Non-pigmented ciliary epithelial cell (primary cell): ENCODE measurements around the gene TPD52L1.

ENCODE experiments used
- DNase-seq: peaks from one replicate; pipeline ENCODE4 v3.0.0-alpha.2; 2010; ENCODE audit warnings: low read depth

TPD52L1 gene

DNA sequence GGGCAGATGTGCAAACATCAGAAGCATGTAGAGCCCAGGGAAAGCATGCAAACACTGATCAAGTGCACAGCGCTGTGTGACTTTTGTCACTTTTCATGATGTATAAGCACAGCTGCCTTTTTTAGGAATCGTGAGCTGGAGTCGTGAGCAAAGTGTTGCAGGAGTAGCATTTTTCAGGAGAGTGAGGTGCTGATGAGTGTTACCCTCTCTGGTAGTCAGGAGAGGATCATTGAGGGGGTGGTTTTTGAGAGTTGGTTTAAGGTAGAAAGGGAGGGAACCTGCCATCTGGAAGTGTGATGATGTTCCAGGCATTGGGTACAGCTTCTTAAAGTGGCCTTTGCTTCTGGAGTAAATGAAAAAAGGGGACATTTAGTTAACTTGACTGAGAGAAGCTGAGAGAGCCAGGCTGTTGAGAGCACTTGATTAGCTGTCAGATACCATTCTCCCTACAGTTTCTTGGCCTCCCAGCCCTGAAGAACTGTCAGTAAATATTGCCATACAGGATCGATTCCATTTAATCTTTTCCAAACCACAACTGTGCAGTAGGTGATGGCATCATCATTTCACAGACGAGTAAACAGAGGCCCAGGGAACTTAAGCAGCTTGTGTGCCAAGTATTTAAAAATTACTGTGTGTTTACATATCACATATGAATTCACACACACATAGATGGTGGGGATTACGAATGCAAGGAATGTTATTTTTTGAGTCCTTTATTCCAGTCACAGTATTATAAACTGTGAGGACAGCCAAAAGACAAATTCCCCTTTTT is 28.9 kb downstream of the TPD52L1 start:
- DNase-seq, result no peak

- DNase-seq, result no peak
Observed at GRCh38 chr6:125183391-125183790, 29.8 kb downstream of the TPD52L1 start.

GRCh38 chr6:125188037-125188436 is 34.5 kb downstream of the TPD52L1 start:
- DNase-seq, result peak; percentile 81

DNA sequence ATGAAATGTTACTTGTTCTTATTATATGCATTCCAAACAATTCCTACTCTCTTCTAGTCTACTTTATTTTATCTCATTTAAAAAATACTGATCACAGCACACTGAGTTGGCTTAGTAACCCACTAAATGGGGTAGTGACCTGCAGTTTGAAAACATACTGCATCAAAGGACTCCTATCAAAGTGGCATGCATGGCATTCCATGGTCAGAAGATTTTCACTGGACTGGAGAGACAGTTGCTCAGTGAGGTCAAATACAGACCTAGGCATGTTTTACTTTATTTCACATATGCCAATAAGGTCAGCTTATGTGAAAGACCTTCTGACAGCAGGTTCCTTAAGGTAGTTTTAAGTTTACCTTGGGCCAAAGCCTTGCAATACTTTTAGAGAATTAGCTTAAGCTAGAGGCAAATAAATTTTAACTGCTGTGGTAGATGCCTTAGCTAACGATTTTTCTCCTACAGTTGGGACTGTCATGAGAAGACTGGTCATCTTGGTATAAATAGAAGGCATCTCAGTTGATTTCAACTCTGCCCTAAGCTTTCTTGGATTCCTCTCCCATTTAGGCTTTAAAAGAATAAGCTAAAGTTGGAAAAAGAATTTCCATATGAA is 35.1 kb downstream of the TPD52L1 start:
- DNase-seq, result no peak

- DNase-seq, result no peak
Observed at GRCh38 chr6:125189494-125189893, 35.9 kb downstream of the TPD52L1 start.

DNA sequence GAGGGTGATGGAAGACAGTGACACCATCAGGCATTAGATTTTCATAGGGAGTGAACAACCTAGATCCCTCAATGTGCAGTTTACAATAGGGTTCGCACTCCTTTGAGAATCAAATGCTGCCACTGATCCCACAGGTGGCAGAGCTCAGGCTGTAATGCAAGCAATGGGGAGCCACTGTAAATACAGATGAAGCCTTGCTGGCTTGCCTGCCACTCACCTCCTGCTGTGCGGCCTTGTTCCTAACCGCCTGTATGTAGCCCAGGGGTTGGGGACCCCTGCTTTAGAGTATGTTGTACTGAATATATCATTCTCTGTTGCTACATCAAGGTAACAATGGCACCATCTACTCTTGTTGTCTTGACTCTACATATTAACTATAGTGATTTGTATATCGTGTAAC is 37.1 kb downstream of the TPD52L1 start:
- DNase-seq, result no peak

GRCh38 chr6:125191916-125192609 is 38.5 kb downstream of the TPD52L1 start:
- DNase-seq, result peak; percentile 71

GRCh38 chr6:125192610-125192930 is 39.0 kb downstream of the TPD52L1 start:
- no peak for DNase-seq

DNA sequence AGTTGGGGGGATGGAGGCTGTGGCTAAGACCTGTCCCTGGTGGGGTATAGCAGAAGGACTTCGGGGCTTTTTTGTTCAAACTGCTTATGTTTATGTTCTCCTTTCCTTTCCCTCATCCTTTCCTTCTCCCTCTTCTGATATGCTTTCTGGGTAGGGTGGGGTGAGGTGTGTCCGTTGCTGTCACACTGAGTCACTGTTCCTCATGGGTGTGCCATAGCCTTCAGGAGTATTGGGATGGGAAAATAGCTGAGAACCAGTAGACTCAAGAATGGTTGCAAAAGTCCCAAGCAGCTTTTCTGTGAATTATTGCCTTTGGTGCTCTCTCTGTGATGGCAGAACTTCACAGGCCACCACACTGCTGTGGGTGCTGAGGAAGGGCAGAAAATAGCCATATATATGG is 39.6 kb downstream of the TPD52L1 start:
- DNase-seq, result no peak

- no peak for DNase-seq
Observed at GRCh38 chr6:125194941-125195340, 41.4 kb downstream of the TPD52L1 start.

DNA sequence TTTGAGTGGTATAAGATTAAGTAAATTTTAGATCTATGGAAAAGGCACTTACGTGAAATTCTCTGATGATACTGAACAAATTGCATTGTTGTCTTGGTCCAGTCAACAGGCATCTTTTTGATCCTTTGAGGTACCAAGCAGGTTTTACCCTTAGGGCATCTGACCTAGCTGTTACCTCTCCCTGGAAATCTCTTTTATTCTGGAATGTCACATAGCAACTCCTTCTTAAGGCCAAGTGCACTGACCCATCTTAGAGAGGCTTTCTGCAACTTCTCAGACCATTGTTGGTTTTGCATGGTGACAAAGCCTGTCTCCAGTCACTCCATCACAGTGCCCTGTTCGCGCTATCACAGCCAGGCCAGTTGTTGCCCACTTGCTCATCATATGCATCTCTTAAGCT is 42.0 kb downstream of the TPD52L1 start:
- DNase-seq, result no peak

DNA sequence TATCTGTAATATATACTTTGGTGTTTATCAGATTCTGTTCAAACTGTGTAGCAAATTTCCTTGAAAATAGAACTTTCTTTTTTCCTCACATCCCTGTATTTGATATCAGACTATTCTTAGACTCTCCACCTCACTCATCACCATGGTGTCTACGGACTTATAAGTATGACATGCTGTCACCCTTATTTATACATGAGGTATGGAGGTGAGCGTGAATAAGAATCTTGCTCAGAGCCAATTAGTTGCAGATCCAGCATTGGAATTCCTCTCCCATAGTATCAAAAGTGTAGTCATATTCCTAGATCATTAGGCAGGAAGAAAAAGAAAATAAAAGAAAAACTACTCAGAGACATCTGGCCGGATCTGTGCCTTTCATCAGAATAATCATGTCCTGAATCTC is 43.0 kb downstream of the TPD52L1 start:
- no peak for DNase-seq

DNA sequence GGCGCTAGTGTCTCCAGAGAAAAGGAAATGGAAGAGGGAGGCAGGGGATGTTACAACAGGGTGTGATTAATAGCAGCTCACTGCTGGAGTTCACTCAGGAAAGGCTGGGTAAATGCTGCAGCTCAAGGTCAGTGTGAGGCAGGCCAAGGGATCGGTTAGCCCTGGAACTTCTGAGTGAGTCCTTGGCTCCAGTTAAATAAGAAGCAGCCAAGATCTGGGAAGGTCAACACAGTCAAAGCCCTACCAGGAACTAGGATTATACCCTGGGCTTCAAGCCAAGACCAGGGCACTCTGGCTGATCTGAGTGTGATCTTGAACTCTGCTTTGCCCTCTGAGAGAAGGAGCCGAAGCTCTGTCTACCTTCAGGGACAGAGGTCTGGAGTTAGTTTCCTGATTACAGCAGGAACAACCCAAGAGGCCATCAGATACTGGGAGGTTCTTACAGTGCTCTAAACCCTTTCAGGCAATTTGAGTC is 44.3 kb downstream of the TPD52L1 start:
- no peak for DNase-seq

- no peak for DNase-seq
Observed at GRCh38 chr6:125198398-125198937, 44.9 kb downstream of the TPD52L1 start.

DNA sequence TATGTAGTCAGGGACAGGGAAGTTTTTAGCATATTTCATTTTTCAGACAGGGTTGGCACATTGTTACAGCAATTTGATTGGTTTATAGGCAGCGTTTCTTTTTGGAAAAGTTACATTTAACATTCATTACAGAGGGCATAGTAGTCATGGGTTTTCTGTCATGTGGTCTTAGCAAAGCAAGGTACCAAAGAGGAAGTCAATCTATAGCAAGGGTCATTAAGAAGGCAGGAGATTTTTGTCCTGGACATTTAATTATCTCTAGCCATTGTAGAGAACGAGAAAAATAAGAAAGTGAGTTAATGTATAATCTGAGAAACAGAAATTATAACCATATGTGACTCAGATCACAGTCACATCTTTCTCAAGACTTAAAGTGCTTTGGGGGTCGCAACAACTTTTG is 47.4 kb downstream of the TPD52L1 start:
- no peak for DNase-seq

DNA sequence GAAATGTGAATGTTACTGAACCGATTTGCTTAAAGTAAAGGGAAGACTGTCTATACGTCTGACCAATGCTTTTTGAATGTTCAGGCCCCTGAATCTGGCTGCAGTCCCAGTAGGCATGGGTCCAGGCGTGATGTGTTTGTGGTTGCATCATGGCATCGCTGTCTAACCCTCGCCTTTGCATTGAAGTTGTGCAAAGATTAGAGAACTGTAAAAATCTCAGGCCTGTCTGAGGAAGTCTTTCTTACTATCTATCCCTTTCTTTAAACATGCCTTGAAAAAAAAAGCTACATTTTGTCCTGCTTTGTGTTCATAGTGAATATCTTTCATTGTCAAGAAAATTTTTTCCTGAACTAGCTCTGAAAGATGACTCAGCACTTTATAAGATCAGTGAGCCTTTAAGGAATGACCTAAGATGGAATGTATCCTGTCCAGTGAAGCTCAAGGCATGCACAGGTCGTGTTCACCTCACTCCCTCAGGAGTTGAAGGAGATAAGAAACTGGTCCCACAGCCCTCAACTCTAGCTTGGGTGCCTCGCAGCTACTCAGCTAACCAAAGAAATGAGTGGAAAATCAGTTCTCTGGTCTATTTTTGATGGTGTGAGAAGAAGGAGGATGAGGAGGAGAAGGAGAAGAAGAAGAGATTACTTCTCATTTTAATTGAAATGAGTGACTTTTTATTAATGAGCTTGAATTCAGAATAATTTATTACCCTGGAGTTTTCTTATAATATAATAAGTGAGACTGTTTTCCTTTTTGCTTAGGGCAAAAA is 48.6 kb downstream of the TPD52L1 start:
- DNase-seq, result peak; percentile 88

- no peak for DNase-seq
Observed at GRCh38 chr6:125203395-125203794, 49.8 kb downstream of the TPD52L1 start.

- no peak for DNase-seq
Observed at GRCh38 chr6:125205931-125206330, 52.4 kb downstream of the TPD52L1 start.

GRCh38 chr6:125206389-125206788 is 52.8 kb downstream of the TPD52L1 start:
- DNase-seq, result no peak

GRCh38 chr6:125207956-125208355 is 54.4 kb downstream of the TPD52L1 start:
- no peak for DNase-seq

DNA sequence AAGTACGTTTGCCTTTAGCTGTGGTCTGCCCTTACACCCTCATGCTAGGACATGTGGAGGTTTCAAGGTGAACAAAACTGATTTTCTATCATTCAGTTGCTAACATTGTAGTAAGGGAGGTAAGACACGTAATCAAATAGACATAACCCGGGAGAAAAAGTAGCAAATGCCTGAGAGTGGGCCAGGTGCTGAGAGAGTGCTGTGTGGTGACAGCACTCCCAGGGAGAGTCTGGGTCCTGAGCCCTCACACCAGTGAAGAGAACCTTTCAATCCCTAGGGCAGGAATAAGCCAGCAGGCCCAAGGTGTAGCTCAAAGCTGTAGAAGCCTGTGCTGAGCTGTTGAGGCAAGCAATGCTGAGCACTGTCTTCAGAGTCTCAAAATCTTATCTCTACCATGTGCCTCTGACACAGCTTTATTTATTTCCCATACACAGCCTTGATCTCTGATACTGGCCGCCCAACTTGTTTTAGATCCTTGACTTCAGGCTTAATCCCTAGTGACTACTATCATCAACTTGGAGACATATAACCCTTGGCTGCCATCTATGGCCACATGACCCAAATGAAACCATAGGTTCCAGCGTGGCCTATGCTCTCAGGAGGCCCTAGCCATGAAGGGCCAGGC is 55.2 kb downstream of the TPD52L1 start:
- no peak for DNase-seq

DNA sequence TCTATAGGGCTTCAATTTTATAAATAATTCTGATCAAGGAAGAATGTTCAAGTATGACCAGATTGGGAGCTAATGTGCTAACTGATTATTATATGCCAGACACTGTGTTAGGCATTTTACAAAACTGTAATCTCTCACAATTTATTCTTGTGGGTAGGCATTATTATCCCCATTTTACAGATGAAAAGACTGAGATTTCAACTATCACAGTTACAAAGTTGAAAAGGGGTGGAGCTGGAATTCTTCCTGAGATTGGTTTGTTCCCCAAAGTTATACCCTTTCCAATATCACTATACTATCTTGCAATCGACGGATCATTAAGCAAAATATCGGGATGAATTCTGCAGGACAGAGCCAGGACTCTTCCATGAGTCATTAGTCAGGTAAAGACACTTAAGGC is 57.1 kb downstream of the TPD52L1 start:
- no peak for DNase-seq
